GM23338 (cell line): Measurements from ENCODE around the gene STAU1.

Experiments used
- CREB1 ChIP-seq: fragments of 250-450 bp; sonication (Bioruptor Pico); IDR thresholded peaks from 2 replicates; pipeline ENCODE4 v1.5.0; 2020; ENCODE audit warnings: low read depth, mild to moderate bottlenecking, moderate library complexity
- EZH2 ChIP-seq: fragments of 200-600 bp; sonication (generic); IDR thresholded peaks from one replicate; pipeline ENCODE4 v1.8.0; 2017; ENCODE audit warnings: antibody characterized with exemption, mild to moderate bottlenecking, low read depth; ENCODE audit not compliant: unreplicated experiment
- EZH2phosphoT487 ChIP-seq: fragments of 200-600 bp; sonication (generic); IDR thresholded peaks from one replicate; pipeline ENCODE4 v1.8.1; 2018; ENCODE audit warnings: antibody characterized with exemption; ENCODE audit not compliant: unreplicated experiment
- POLR2AphosphoS5 ChIP-seq: IDR thresholded peaks from 2 replicates; pipeline ENCODE4 v1.6.1; 2016; ENCODE audit warnings: antibody characterized with exemption, low read depth
- ZNF114 ChIP-seq: fragments of 250-450 bp; sonication (Bioruptor Pico); IDR thresholded peaks from 2 replicates; pipeline ENCODE4 v1.5.0; 2020; ENCODE audit warnings: mild to moderate bottlenecking, moderate library complexity
- TF ChIP-seq, protein P1 (sequence below), 2 experiments: fragments of 200-600 bp in 1 of 2; sonication (generic) in 1 of 2; conservative IDR thresholded peaks; 2 replicates each; pipeline versions ENCODE4 v1.5.1 to v1.6.1; 2016 to 2017; ENCODE audit warnings: antibody characterized with exemption in 2 of 2, low read depth in 2 of 2, mild to moderate bottlenecking in 2 of 2, moderate library complexity in 1 of 2
- TF ChIP-seq, protein P2 (sequence below): IDR thresholded peaks from one replicate; pipeline ENCODE4 v1.6.1; 2018; ENCODE audit warnings: antibody characterized with exemption; ENCODE audit not compliant: unreplicated experiment

DNA sequence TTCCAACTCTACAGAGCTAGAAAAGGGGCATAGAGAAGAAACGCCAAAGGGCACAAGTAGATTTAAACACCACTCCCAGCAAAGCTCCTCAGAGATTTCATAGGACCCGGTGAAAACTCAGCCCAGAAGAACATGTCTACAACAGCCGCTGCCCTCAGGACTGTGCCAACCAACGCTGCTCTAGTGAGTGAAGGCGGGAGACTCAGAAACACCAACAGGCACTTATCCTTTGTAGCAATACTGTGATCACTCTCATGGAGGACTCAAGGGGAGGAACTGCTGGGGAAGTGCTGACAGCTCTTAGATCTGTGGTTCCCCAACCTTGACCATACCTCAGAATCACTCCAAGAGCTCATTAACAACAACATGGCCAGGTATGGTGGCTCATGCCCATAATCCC, 39.5 kb downstream of the STAU1 start:
- TF ChIP-seq, protein P1, sequence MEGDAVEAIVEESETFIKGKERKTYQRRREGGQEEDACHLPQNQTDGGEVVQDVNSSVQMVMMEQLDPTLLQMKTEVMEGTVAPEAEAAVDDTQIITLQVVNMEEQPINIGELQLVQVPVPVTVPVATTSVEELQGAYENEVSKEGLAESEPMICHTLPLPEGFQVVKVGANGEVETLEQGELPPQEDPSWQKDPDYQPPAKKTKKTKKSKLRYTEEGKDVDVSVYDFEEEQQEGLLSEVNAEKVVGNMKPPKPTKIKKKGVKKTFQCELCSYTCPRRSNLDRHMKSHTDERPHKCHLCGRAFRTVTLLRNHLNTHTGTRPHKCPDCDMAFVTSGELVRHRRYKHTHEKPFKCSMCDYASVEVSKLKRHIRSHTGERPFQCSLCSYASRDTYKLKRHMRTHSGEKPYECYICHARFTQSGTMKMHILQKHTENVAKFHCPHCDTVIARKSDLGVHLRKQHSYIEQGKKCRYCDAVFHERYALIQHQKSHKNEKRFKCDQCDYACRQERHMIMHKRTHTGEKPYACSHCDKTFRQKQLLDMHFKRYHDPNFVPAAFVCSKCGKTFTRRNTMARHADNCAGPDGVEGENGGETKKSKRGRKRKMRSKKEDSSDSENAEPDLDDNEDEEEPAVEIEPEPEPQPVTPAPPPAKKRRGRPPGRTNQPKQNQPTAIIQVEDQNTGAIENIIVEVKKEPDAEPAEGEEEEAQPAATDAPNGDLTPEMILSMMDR (conservative IDR thresholded peaks at IDR 0.05; ENCODE audit: low read depth in 2 of 2) = no peak
- TF ChIP-seq EZH2phosphoT487 (no peak), EZH2 (no peak), POLR2AphosphoS5 (no peak), ZNF114 (no peak), CREB1 (CRISPR knock-in tag) (no peak)
- TF ChIP-seq, protein P2, sequence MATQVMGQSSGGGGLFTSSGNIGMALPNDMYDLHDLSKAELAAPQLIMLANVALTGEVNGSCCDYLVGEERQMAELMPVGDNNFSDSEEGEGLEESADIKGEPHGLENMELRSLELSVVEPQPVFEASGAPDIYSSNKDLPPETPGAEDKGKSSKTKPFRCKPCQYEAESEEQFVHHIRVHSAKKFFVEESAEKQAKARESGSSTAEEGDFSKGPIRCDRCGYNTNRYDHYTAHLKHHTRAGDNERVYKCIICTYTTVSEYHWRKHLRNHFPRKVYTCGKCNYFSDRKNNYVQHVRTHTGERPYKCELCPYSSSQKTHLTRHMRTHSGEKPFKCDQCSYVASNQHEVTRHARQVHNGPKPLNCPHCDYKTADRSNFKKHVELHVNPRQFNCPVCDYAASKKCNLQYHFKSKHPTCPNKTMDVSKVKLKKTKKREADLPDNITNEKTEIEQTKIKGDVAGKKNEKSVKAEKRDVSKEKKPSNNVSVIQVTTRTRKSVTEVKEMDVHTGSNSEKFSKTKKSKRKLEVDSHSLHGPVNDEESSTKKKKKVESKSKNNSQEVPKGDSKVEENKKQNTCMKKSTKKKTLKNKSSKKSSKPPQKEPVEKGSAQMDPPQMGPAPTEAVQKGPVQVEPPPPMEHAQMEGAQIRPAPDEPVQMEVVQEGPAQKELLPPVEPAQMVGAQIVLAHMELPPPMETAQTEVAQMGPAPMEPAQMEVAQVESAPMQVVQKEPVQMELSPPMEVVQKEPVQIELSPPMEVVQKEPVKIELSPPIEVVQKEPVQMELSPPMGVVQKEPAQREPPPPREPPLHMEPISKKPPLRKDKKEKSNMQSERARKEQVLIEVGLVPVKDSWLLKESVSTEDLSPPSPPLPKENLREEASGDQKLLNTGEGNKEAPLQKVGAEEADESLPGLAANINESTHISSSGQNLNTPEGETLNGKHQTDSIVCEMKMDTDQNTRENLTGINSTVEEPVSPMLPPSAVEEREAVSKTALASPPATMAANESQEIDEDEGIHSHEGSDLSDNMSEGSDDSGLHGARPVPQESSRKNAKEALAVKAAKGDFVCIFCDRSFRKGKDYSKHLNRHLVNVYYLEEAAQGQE = no peak
